ENCODE data around the gene KDM5C. TPM values are rescaled to one million over a fixed set of nuclear protein-coding genes. Genes with fewer than 3 reads are reported as not detected.

Gene KDM5C
- total RNA-seq, 4 donors from 2014 or later, result 66.3 to 184 (median 127) TPM

DNA sequence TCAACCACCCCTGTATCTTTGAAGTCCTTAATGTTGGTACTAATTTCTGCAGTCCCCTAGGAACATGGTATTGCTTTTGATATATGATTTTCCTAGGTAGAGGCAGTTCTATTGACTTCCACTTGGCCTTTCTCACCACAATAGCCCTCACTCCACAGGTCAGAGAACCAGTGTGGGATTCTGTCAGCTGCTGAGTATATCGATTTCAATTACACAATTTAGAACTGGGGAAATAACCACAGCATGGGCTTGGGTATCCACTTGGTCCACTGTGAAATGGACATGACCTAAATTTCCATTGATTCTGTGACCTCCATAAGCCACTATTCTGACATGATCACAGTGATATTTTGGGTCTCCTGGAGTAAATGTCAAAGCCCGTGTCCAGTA is 68.8 kb downstream of the KDM5C start:
- DNase-seq, result no peak
- intact Hi-C loops (cut with DNase I; ENCODE audit: low total_unique reads), result no loop called here
- Histone ChIP-seq H3K9me3 (no peaks in the 10 kb centered on the region), H3K27ac (no peak overlapping the region), H3K4me3 (no peak overlapping the region), H3K4me1 (no peaks in the 10 kb centered on the region), H3K27me3 (no peaks in the 10 kb centered on the region), H3K36me3 (no peaks in the 10 kb centered on the region)
- TF ChIP-seq, protein P1, sequence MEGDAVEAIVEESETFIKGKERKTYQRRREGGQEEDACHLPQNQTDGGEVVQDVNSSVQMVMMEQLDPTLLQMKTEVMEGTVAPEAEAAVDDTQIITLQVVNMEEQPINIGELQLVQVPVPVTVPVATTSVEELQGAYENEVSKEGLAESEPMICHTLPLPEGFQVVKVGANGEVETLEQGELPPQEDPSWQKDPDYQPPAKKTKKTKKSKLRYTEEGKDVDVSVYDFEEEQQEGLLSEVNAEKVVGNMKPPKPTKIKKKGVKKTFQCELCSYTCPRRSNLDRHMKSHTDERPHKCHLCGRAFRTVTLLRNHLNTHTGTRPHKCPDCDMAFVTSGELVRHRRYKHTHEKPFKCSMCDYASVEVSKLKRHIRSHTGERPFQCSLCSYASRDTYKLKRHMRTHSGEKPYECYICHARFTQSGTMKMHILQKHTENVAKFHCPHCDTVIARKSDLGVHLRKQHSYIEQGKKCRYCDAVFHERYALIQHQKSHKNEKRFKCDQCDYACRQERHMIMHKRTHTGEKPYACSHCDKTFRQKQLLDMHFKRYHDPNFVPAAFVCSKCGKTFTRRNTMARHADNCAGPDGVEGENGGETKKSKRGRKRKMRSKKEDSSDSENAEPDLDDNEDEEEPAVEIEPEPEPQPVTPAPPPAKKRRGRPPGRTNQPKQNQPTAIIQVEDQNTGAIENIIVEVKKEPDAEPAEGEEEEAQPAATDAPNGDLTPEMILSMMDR (IDR thresholded peaks at IDR 0.05), result no peak
- TF ChIP-seq POLR2A (IDR thresholded peaks at IDR 0.05), result no peak

DNA sequence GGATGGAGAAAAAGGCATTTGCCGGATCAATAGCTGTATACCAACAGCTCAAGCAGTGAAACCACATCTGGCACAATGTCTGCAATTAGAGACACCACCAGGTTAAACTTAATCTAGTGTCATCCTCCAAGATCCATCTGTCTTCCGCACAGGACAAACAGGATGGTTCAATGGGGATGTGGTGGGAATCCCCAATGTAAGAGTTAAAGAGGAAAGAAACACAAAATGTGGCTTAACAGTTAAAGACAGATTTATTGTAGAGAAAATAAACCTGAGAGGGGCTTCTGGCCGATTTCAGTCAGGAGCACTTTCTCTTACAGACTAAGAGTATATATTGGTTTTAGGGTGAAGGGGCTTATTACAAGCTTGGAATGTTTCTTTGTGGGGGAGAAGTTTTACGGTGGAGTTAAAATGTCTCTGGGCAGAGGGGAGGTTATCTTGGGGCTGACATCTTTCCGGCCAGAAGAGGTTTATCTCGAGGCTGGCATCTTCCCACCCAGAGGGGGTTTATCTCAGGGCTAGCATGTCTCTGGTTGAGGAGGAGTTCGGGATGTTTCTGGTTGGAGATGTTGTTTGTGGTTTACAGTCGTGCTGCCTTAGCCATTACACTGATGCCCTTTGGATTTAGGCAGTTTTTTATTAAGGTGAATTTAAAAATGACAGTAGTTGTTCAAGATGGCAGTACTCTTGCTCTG is 69.3 kb downstream of the KDM5C start:
- intact Hi-C loops (cut with DNase I; ENCODE audit: low total_unique reads), result no loop called here
- no peak for DNase-seq
- TF ChIP-seq, protein P1 (IDR thresholded peaks at IDR 0.05), result no peak
- TF ChIP-seq POLR2A (IDR thresholded peaks at IDR 0.05), result no peak
- Histone ChIP-seq H3K9me3 (no peaks in the 10 kb centered on the region), H3K36me3 (no peaks in the 10 kb centered on the region), H3K27ac (no peak overlapping the region), H3K4me1 (no peaks in the 10 kb centered on the region), H3K27me3 (no peaks in the 10 kb centered on the region), H3K4me3 (no peak overlapping the region)

DNA sequence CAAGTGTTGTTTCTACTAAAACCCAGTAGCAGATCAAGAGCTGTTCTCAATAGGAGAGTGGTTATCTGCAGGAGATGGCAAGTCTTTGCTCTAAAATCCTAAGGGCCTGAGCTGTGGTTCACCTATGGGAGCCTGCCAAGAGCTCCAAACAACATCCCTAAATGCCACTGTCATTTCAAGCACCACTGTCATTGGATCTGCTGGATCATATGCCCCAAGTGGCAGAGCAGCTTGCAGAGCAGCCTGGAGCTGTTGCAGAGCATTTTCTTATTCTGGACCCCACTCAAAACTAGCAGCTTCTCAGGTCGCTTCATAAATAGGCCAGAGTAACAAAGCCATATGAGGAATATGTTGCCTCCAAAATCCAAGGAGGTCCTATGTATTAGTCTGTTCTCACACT is 71.4 kb downstream of the KDM5C start:
- intact Hi-C loops (cut with DNase I; ENCODE audit: low total_unique reads), result no loop called here
- H3K9me3 ChIP-seq, result no peaks in the 10 kb centered on the region
- no peaks in the 10 kb centered on the region for H3K4me1 ChIP-seq
- no peak overlapping the region for H3K4me3 ChIP-seq
- no peak for DNase-seq
- H3K27me3 ChIP-seq, result no peaks in the 10 kb centered on the region
- no peaks in the 10 kb centered on the region for H3K36me3 ChIP-seq
- no peak overlapping the region for H3K27ac ChIP-seq
- TF ChIP-seq, protein P1 (IDR thresholded peaks at IDR 0.05), result no peak
- TF ChIP-seq POLR2A (IDR thresholded peaks at IDR 0.05), result no peak

Small RNAs within 50 kb of the gene (microRNA-seq; reads per million reads assigned to microRNA genes)
- gene MIR6894 (ENCODE audit: borderline microRNAs expressed, borderline replicate concordance) (not detected), gene MIR6895 (ENCODE audit: borderline microRNAs expressed, borderline replicate concordance) (not detected)

Small RNAs within 50 kb of the gene (small RNA-seq; reads per million reads assigned to genes)
- gene AL139396.1 (not detected), gene MIR6894 (not detected), gene MIR6895 (not detected)

Other genes starting within 250 kb of the KDM5C start
- gene GPR173, start 176.4 kb downstream of the KDM5C start, total RNA-seq, result 1 to 10 TPM in 2 of 4 donors, under 1 TPM in 2; 0.51 to 9.2 (median 4.5) TPM
- 100 to 1,000 TPM in 1 of 4 donors, 10 to 100 TPM in 3; 19.5 to 152 (median 30.7) TPM for gene TSPYL2, start 142.8 kb downstream of the KDM5C start, total RNA-seq
- 10 to 100 TPM; 22.6 to 71.7 (median 33.6) TPM for gene KANTR, start 131.1 kb downstream of the KDM5C start, total RNA-seq
- 10 to 100 TPM in 2 of 4 donors, 1 to 10 TPM in 2; 4.1 to 31.6 (median 8.9) TPM for gene IQSEC2, start 56.4 kb upstream of the KDM5C start, total RNA-seq
- gene SMC1A, start 197.4 kb upstream of the KDM5C start, total RNA-seq, result 10 to 100 TPM; 34.8 to 85.5 (median 40.8) TPM
- 1 to 10 TPM in 2 of 4 donors, under 1 TPM in 1, not detected in 1; 0.77 to 3.0 (median 2.5) TPM for gene RIBC1, start 197.7 kb upstream of the KDM5C start, total RNA-seq
- 10 to 100 TPM; 12.6 to 91.7 (median 63.9) TPM for gene HSD17B10, start 209.2 kb upstream of the KDM5C start, total RNA-seq